ENCODE results near the gene OR2AG1.
"Not testable (repeated sequence)": the region's sequence is repeated elsewhere in the genome, so short reads cannot be mapped to it uniquely, and the experiment has no call there.

OR2AG1 gene

GRCh38 chr11:6794639-6795038, 11.8 kb downstream of the OR2AG1 start:
- no peaks in the 10 kb centered on the region for H3K36me3 ChIP-seq (ENCODE audit: control insufficient read depth, insufficient read depth, low read length)
- no peak for TF ChIP-seq CTCF (IDR thresholded peaks at IDR 0.05; ENCODE audit: insufficient read depth, low read length, poor library complexity, severe bottlenecking)
- no peak overlapping the region for H3K4me3 ChIP-seq (replicated peaks; ENCODE audit: low read depth, low read length)
- no peak for DNase-seq (ENCODE audit: extremely low read depth, insufficient read length)
- H3K27me3 ChIP-seq (replicated peaks; ENCODE audit: control insufficient read depth, insufficient read depth, low read length), result no peaks in the 10 kb centered on the region

GRCh38 chr11:6799402-6799801, 16.6 kb downstream of the OR2AG1 start, which contains the start of gene OR6A2:
Gene OR6A2 (minus strand): TSS chr11:6799689. CDS start chr11:6795708, 3,981 bp downstream.
- H3K36me3 ChIP-seq (ENCODE audit: control insufficient read depth, insufficient read depth, low read length), result no peaks in the 10 kb centered on the region
- no peak for DNase-seq (ENCODE audit: extremely low read depth, insufficient read length)
- no peaks in the 10 kb centered on the region for H3K27me3 ChIP-seq (replicated peaks; ENCODE audit: control insufficient read depth, insufficient read depth, low read length)
- TF ChIP-seq CTCF (IDR thresholded peaks at IDR 0.05; ENCODE audit: insufficient read depth, low read length, poor library complexity, severe bottlenecking), result no peak
- no peak within 1 kb of the TSS for H3K4me3 ChIP-seq (replicated peaks; ENCODE audit: low read depth, low read length)

- H3K36me3 ChIP-seq (ENCODE audit: control insufficient read depth, insufficient read depth, low read length); DNase-seq (ENCODE audit: extremely low read depth, insufficient read length); H3K4me3 ChIP-seq (replicated peaks; ENCODE audit: low read depth, low read length); H3K27me3 ChIP-seq (replicated peaks; ENCODE audit: control insufficient read depth, insufficient read depth, low read length): not testable (repeated sequence)
Measured at GRCh38 chr11:6801075-6801474, 18.3 kb downstream of the OR2AG1 start.

GRCh38 chr11:6812390-6813005, 29.7 kb downstream of the OR2AG1 start:
- Histone ChIP-seq H3K36me3 (ENCODE audit: control insufficient read depth, insufficient read depth, low read length) (no peaks in the 10 kb centered on the region), H3K27me3 (replicated peaks; ENCODE audit: control insufficient read depth, insufficient read depth, low read length) (no peaks in the 10 kb centered on the region), H3K4me3 (replicated peaks; ENCODE audit: low read depth, low read length) (no peak overlapping the region)
- DNase-seq (ENCODE audit: extremely low read depth, insufficient read length), result peak; percentile 17
- peak; percentile 91 for TF ChIP-seq CTCF (IDR thresholded peaks at IDR 0.05; ENCODE audit: insufficient read depth, low read length, poor library complexity, severe bottlenecking)

- no peak for DNase-seq (ENCODE audit: extremely low read depth, insufficient read length)
- Histone ChIP-seq H3K36me3 (ENCODE audit: control insufficient read depth, insufficient read depth, low read length) (no peaks in the 10 kb centered on the region), H3K4me3 (replicated peaks; ENCODE audit: low read depth, low read length) (no peak overlapping the region), H3K27me3 (replicated peaks; ENCODE audit: control insufficient read depth, insufficient read depth, low read length) (no peaks in the 10 kb centered on the region)
- no peak for TF ChIP-seq CTCF (IDR thresholded peaks at IDR 0.05; ENCODE audit: insufficient read depth, low read length, poor library complexity, severe bottlenecking)
Measured at GRCh38 chr11:6813656-6814055, 30.8 kb downstream of the OR2AG1 start.

- Histone ChIP-seq H3K27me3 (replicated peaks; ENCODE audit: control insufficient read depth, insufficient read depth, low read length) (no peaks in the 10 kb centered on the region), H3K4me3 (replicated peaks; ENCODE audit: low read depth, low read length) (no peak overlapping the region), H3K36me3 (ENCODE audit: control insufficient read depth, insufficient read depth, low read length) (no peaks in the 10 kb centered on the region)
- DNase-seq (ENCODE audit: extremely low read depth, insufficient read length), result no peak
- TF ChIP-seq CTCF (IDR thresholded peaks at IDR 0.05; ENCODE audit: insufficient read depth, low read length, poor library complexity, severe bottlenecking), result no peak
Measured at GRCh38 chr11:6817694-6818093, 34.9 kb downstream of the OR2AG1 start.
